ENCODE results near the gene CRYBA2.

The CRYBA2 gene

GRCh38 chr2:218981390-218981880, 11.8 kb downstream of the CRYBA2 start:
- no peak for DNase-seq

GRCh38 chr2:218980735-218981389, 12.4 kb downstream of the CRYBA2 start:
- no peak for DNase-seq

GRCh38 chr2:218979846-218980734, 13.1 kb downstream of the CRYBA2 start:
- peak; percentile 76 to 83 for DNase-seq

DNA sequence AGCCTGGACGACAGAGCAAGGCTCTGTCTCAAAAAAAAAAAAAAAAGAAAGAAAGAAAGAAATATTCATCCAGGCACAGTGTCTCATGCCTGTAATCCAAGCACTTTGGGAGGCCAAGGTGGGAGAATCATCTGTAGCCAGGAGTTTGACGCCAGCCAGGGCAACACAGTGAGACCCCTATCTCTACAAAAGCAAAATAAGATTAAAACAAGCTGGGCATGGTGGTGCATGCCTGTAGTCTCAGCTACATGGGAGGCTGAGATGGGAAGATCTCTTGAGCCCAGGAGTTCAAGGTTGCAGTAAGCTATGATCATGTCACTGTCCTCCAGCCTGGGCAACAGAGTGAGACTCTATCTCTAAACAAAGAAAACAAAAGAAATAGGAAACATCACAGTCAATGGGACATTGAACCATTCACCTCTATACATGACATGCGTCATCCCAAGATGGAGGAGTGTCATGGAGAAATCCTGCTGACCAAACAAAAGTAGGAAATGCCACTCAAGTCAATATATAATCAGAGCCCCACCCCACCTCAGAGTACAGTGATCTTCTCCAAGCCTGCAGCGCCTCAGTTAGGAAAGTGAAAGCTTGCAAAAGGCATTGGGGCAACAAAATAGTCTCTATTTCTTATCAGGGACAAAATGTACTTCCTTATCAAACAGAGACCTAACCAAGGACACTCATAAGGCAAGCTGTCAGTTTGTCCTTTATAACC, 18.0 kb downstream of the CRYBA2 start:
- no peak for DNase-seq

DNA sequence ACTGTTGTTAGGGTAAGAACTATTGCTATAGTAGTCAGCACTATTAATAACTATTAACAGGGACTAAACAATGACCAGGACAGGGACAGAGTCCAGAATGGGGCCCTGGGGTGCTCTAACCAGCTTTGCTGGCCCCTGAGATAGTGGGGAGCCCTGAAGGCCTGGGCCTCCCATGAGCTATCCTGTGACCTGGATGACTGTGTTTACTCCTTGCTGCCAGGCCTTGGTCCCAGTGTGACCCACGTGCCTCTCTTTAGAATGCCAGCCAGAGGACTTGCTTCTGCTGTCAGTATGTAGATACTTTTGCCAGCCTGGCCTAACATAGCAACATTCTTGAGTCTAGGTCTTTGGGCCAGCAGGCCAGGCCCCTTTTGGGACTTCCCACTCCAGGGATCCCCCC, 22.3 kb downstream of the CRYBA2 start:
- DNase-seq = no peak

GRCh38 chr2:218964041-218964771, 29.0 kb downstream of the CRYBA2 start:
- DNase-seq = no peak

GRCh38 chr2:218963601-218964000, 29.6 kb downstream of the CRYBA2 start:
- no peak for DNase-seq

GRCh38 chr2:218962859-218963492, 30.2 kb downstream of the CRYBA2 start:
- peak; percentile 34 to 50 for DNase-seq

GRCh38 chr2:218961651-218962570, 31.3 kb downstream of the CRYBA2 start:
- DNase-seq = no peak

GRCh38 chr2:218961229-218961628, 32.0 kb downstream of the CRYBA2 start:
- no peak for DNase-seq

- no peak for DNase-seq
Measured at GRCh38 chr2:218960309-218961165, 32.7 kb downstream of the CRYBA2 start.

- no peak for DNase-seq
Measured at GRCh38 chr2:218959761-218960308, 33.4 kb downstream of the CRYBA2 start.

DNA sequence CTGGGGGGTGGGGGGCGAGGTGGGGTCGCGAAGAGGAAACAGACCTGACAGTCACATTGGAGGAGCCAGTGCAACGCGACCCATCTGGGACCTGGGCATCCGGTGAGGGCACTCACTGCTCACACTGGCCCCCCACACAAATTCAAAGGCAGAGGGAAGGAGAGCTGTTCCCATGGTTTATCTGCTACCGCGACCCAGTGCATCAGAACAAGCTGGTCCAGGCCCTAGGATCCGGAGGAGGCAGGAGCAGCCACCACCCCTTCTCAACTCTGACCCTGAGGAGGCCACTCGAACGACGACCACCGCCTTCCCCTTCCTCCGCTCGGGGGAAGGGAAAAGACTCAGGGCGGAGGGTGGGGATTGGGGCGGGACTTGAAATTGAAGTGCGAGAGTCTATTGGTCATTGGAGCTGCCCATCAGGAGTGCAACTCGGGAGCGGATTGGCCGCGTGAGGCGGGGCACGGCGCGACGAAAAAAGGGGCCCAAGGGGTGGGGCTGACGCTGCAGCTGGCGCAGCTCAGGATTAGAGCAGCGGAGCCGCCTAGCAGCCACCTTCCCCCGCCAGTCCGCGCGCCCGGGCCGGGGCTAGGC, 34.0 kb downstream of the CRYBA2 start, which contains the start of gene CDK5R2:
Gene CDK5R2, plus strand, starts transcription at position 526 of the 591 bp plus-strand sequence. CDS start 155 bp downstream, outside the sequence.
- peak; percentile 28 to 44 for DNase-seq

DNA sequence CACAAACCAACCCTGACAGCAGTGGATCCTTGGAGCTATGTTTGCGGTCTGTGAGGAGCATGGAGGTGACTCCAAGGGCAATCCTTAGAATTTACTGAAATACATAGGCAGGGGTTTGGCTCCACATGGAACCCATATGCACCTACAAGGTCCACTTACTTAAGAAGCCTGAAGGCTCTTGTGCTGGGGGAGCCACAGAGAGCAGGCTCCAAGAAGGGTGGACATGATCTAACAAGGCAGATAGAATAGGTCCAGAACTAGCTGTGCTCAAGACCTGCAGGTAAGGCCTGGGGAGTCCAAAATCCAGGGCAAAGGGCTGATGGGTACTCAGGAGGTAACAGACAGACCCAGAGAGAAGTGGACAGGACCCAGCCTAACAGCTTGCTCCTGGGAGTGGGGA, 34.9 kb downstream of the CRYBA2 start:
- no peak for DNase-seq

DNA sequence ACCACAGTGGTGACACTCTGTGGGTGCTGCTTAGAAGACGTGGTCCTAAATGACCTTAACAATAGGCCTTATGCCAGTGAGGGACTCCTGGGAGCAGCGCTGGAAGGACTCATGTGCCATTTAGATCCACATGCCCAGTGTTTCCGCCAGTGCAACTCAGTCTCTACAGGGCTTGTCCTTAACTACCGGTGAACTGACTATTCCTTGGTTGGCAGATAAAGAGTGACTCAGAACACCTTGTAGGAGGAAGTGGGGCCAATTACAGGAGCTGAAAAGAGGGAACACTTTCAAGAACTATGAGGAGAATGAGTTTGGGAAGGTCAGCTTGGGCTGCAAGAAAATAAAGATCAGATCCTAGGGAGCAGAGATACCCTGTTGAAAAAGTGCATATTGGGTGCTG, 35.6 kb downstream of the CRYBA2 start:
- DNase-seq = no peak

DNA sequence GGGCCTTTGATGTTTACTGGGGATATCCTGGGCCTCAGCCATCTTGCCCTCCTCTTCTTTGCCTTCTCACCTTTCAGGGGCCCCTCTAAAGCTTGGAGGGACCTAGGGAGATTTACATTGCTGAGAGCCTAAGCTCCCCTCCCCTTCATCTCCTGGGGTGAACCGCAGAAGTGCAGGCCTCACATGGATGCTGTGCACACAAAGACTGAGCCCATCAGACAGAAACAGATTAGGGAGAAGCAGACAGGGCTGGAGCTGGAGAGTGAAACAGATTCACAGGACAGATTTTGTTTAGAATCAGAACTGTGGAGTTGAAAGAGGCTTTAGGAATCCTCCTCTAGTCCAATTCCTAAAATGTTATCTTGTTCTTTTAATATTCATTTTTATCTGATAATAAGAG, 37.2 kb downstream of the CRYBA2 start:
- no peak for DNase-seq

GRCh38 chr2:218954541-218955300, 38.5 kb downstream of the CRYBA2 start:
- no peak for DNase-seq

GRCh38 chr2:218953366-218953954, 39.8 kb downstream of the CRYBA2 start:
- DNase-seq = no peak
